Prostate gland (tissue), 2 donors: ENCODE measurements around the gene SREBF1. TPM values are rescaled to one million over a fixed set of nuclear protein-coding genes. Genes with fewer than 3 reads are reported as not detected.

ENCODE experiments used
- DNase-seq: peaks from one replicate; pipeline ENCODE4 v3.0.0-alpha.2; 2019; ENCODE audit warnings: low spot score
- H3K27ac ChIP-seq, 2 donors: fragments of 200-600 bp; sonication (generic); 2 replicates each; pipeline ENCODE4 v1.5.1; 2017 to 2019
- H3K27me3 ChIP-seq: fragments of 200-600 bp; sonication (generic); replicated peaks from 2 replicates; pipeline ENCODE4 v1.5.1; 2019; ENCODE audit not compliant: insufficient read depth
- H3K36me3 ChIP-seq, 2 donors: fragments of 200-600 bp; sonication (generic); 1 replicate in 1 of 2; 2 replicates in 1 of 2; pipeline versions ENCODE4 v1.5.1 to v1.8.1; 2017 to 2019
- H3K4me1 ChIP-seq: fragments of 200-600 bp; sonication (generic); replicated peaks from 2 replicates; pipeline ENCODE4 v1.5.1; 2019
- H3K4me3 ChIP-seq, 2 donors: fragments of 200-600 bp; sonication (generic); 2 replicates each; pipeline ENCODE4 v1.5.1; 2017 to 2019
- H3K9me3 ChIP-seq: fragments of 200-600 bp; sonication (generic); 2 replicates; pipeline ENCODE4 v1.5.1; 2017
- POLR2A ChIP-seq: fragments of 450-650 bp; IDR thresholded peaks from one replicate; pipeline ENCODE4 v1.6.1; 2016; ENCODE audit warnings: antibody characterized with exemption, mild to moderate bottlenecking
- POLR2AphosphoS5 ChIP-seq: sonication (generic); formaldehyde crosslinking; IDR thresholded peaks from one replicate; pipeline ENCODE4 v1.6.1; 2017; ENCODE audit warnings: antibody characterized with exemption
- WGBS: methylation state at CpG from one replicate; pipeline ENCODE4 v1.1.5; 2018; 5-methylcytosine and 5-hydroxymethylcytosine counted together
- intact Hi-C: fragments of 100-400 bp; cut with DNase I; formaldehyde crosslinking; loops from one replicate; pipeline ENCODE4 v1.14.2; 2022
- total RNA-seq, 2 donors: library from RNA; depleted of rRNA; stranded (reverse); fragments of >200 nt; gene quantifications; one replicate each; pipeline ENCODE4 v1.1.0, GENCODE V29; 2016
- TF ChIP-seq, protein P1 (sequence below), 4 experiments: fragments of 200-600 bp in 2 of 4; fragments of 450-650 bp in 2 of 4; sonication (generic) in 2 of 4; IDR thresholded peaks; 1 replicate in 3 of 4; 2 replicates in 1 of 4; pipeline ENCODE4 v1.5.1; 2016 to 2019; ENCODE audit warnings: antibody characterized with exemption in 4 of 4, mild to moderate bottlenecking in 2 of 4, moderate library complexity in 2 of 4

Gene SREBF1
- total RNA-seq, 2 donors from 2014 or later = 134 to 299 TPM

DNA sequence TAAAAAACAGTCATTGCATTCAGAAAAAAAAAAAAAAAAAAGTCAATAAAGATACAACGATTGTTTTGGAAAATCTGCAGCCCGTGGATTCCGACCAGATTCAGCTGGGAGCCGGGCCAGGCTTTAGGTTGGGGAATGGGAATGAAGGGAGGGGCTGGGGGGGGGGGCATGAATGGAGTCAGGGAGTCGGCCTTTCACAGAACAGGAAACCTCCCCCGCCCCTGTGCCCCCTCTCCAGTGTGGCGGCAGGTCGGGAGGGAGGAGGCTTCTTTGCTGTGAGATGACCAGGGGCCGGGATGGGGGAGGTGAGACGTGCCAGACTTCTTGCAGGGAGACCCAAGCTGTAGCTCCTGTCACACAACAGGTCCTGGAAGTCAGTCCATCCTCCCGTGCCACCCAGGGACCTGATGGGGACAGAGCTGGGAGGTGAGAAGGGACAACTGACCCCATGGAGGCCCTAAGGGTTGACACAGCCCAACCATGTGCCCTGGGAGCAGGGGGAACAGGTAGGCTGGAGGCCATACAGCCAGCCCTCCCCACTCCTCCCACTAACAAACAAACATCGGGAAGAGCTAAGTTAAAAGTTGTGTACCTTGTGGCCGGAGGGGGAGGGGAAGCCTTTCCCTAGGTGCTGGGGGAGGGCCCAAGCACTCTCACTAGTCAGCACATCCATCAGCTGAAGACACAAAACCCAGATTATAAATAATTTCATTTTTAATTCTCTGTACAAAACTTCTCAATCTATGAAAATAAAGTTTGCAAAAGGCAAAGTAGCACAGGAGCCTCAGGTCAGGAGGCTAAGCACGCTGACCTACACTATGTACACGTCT is 25.2 kb downstream of the SREBF1 start:
- TF ChIP-seq, protein P1, sequence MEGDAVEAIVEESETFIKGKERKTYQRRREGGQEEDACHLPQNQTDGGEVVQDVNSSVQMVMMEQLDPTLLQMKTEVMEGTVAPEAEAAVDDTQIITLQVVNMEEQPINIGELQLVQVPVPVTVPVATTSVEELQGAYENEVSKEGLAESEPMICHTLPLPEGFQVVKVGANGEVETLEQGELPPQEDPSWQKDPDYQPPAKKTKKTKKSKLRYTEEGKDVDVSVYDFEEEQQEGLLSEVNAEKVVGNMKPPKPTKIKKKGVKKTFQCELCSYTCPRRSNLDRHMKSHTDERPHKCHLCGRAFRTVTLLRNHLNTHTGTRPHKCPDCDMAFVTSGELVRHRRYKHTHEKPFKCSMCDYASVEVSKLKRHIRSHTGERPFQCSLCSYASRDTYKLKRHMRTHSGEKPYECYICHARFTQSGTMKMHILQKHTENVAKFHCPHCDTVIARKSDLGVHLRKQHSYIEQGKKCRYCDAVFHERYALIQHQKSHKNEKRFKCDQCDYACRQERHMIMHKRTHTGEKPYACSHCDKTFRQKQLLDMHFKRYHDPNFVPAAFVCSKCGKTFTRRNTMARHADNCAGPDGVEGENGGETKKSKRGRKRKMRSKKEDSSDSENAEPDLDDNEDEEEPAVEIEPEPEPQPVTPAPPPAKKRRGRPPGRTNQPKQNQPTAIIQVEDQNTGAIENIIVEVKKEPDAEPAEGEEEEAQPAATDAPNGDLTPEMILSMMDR (IDR thresholded peaks at IDR 0.05) = no peak
- TF ChIP-seq POLR2A = no peak
- no peak for TF ChIP-seq POLR2AphosphoS5
- Histone ChIP-seq H3K4me3 (no peak overlapping the region), H3K9me3 (no peaks in the 10 kb centered on the region), H3K36me3 (peaks cover 0 to 3% of the 10 kb centered on the region in 2 donors), H3K27me3 (no peaks in the 10 kb centered on the region), H3K4me1 (peaks cover 25% of the 10 kb centered on the region), H3K27ac (peak overlapping the region; percentile 80 to 94)
- WGBS = 21% methylated on average over 15 of the region's 15 CpGs
- intact Hi-C loops = loop anchor here (2.0 to 10.0 kb wide), 2 partner anchors 49 to 223 kb away; partner anchors contain the start of genes ATPAF2 and GID4
- no peak for DNase-seq

- TF ChIP-seq, protein P1 (IDR thresholded peaks at IDR 0.05) = no peak
- TF ChIP-seq POLR2AphosphoS5 = no peak
- TF ChIP-seq POLR2A = no peak
- Histone ChIP-seq H3K36me3 (no peaks in the 10 kb centered on the region), H3K4me3 (no peak overlapping the region), H3K9me3 (no peaks in the 10 kb centered on the region), H3K27me3 (no peaks in the 10 kb centered on the region), H3K27ac (peak overlapping the region; percentile 80 to 94), H3K4me1 (peaks cover 25% of the 10 kb centered on the region)
- WGBS = 68% methylated on average over 27 of the region's 27 CpGs
- intact Hi-C loops = loop anchor here (10.0 kb wide), 1 partner anchor 224 kb away; the partner anchor contains the start of genes ATPAF2 and GID4
- no peak for DNase-seq
Measured at GRCh38 chr17:17810895-17811248, 25.9 kb downstream of the SREBF1 start.

DNA sequence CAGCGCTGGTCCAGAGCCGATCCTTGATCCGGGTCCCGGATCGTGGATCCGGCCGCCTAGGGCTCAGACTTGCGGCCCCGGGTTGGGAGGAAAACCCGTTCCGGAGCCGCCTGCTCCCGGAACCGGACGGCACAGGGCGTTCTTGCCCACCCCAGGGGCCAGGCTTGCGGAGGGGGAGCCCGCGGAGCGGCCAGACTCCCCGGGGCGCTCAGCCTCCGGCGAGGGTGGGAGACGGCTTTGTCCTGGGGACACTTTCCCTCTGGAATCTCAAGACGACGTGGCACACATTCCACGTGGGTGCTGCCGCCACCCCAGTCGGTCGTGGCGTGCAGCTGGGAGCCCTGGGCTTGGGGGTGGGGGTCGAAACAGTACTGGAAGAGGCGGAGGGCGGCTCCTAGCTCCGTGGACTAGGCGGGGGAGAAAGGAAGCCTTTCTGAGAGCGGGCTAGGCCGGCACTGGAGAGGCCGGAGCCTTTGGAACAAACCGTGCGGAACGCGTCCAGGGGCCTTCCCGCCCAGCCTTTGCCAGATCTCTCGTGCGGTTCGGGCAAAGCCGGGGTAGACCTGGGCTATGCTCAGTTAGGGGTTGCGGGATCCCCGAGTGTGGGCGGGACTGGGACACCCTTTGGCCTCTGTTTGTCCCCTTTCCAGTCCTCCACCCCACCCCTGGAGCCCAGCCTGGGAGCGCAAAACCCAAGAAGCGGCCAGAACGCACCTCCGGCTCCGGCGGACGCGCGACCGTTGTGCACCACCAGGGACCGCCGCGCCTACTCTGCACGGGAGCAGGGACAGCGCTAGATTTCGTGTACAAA is 26.5 kb downstream of the SREBF1 start:
- H3K36me3 ChIP-seq = no peaks in the 10 kb centered on the region
- H3K4me1 ChIP-seq = peaks cover 25% of the 10 kb centered on the region
- H3K27ac ChIP-seq = peak overlapping the region; percentile 80 to 94
- H3K4me3 ChIP-seq = peak overlapping the region; percentile 9 to 24
- 43% methylated on average over 57 of the region's 68 CpGs for WGBS
- TF ChIP-seq POLR2A (no peak), POLR2AphosphoS5 (peak; percentile 22)
- TF ChIP-seq, protein P1 (IDR thresholded peaks at IDR 0.05) = no peak
- intact Hi-C loops = loop anchor here (10.0 kb wide), 1 partner anchor 225 kb away; the partner anchor contains the start of genes ATPAF2 and GID4
- DNase-seq = peak; percentile 55
- no peaks in the 10 kb centered on the region for H3K9me3 ChIP-seq
- H3K27me3 ChIP-seq = no peaks in the 10 kb centered on the region

GRCh38 chr17:17809531-17810083 is 27.2 kb downstream of the SREBF1 start:
- no peak for TF ChIP-seq POLR2A
- TF ChIP-seq POLR2AphosphoS5 = no peak
- TF ChIP-seq, protein P1 (IDR thresholded peaks at IDR 0.05) = no peak
- H3K36me3 ChIP-seq = no peaks in the 10 kb centered on the region
- intact Hi-C loops = loop anchor here (10.0 kb wide), 1 partner anchor 225 kb away; the partner anchor contains the start of genes ATPAF2 and GID4
- no peaks in the 10 kb centered on the region for H3K27me3 ChIP-seq
- peak overlapping the region; percentile 9 to 24 for H3K4me3 ChIP-seq
- WGBS = 54% methylated on average over 47 of the region's 52 CpGs
- peaks cover 23% of the 10 kb centered on the region for H3K4me1 ChIP-seq
- no peak for DNase-seq
- no peaks in the 10 kb centered on the region for H3K9me3 ChIP-seq
- peak overlapping the region; percentile 80 to 94 for H3K27ac ChIP-seq
